Activated CD4-positive, alpha-beta T cell treated with anti-CD3 and anti-CD28 coated beads, Interleukin-2, amount 50 U/mL, for 16 hours (primary cell): ENCODE results near the gene ZNF468.
"Not testable (repeated sequence)": the region's sequence is repeated elsewhere in the genome, so short reads cannot be mapped to it uniquely, and the experiment has no call there.

Experiments
- DNase-seq: peaks from one replicate; pipeline ENCODE4 v3.0.0-alpha.2; 2020

The ZNF468 gene

GRCh38 chr19:52823676-52824075, 33.7 kb downstream of the ZNF468 start:
- no peak for DNase-seq

GRCh38 chr19:52821204-52821960, 36.0 kb downstream of the ZNF468 start, which contains the start of gene ZNF28:
Gene ZNF28 (minus strand): TSS chr19:52821633. CDS start chr19:52817958, 3,675 bp downstream.
- peak; percentile 62 for DNase-seq

GRCh38 chr19:52820472-52821203, 36.8 kb downstream of the ZNF468 start:
- not testable (repeated sequence) for DNase-seq

- DNase-seq = no peak
Observed at GRCh38 chr19:52809801-52810200, 47.6 kb downstream of the ZNF468 start.

GRCh38 chr19:52799950-52800640, 57.3 kb downstream of the ZNF468 start:
- DNase-seq = not testable (repeated sequence)

- DNase-seq = no peak
Observed at GRCh38 chr19:52789440-52789839, 68.0 kb downstream of the ZNF468 start.
